ENCODE results near the gene CPPED1.

Gene CPPED1

GRCh38 chr16:12628536-12628935 is 175.2 kb downstream of the CPPED1 start:
- no peak for DNase-seq

- DNase-seq: no peak
Observed at GRCh38 chr16:12627394-12627793, 176.3 kb downstream of the CPPED1 start.

- DNase-seq: no peak
Observed at GRCh38 chr16:12626411-12626810, 177.3 kb downstream of the CPPED1 start.

GRCh38 chr16:12625716-12626115 is 178.0 kb downstream of the CPPED1 start:
- DNase-seq: no peak

- no peak for DNase-seq
Observed at GRCh38 chr16:12625068-12625467, 178.6 kb downstream of the CPPED1 start.

- DNase-seq: no peak
Observed at GRCh38 chr16:12620150-12620549, 183.5 kb downstream of the CPPED1 start.

GRCh38 chr16:12618515-12618914 is 185.2 kb downstream of the CPPED1 start:
- no peak for DNase-seq

GRCh38 chr16:12617401-12617819 is 186.3 kb downstream of the CPPED1 start:
- no peak for DNase-seq

GRCh38 chr16:12614662-12615278 is 188.9 kb downstream of the CPPED1 start:
- no peak for DNase-seq

- DNase-seq: no peak
Observed at GRCh38 chr16:12613992-12614661, 189.6 kb downstream of the CPPED1 start.

- DNase-seq: no peak
Observed at GRCh38 chr16:12613131-12613991, 190.3 kb downstream of the CPPED1 start.

GRCh38 chr16:12612598-12613101 is 191.0 kb downstream of the CPPED1 start:
- DNase-seq: no peak

GRCh38 chr16:12611916-12612597 is 191.6 kb downstream of the CPPED1 start:
- DNase-seq: no peak

GRCh38 chr16:12611006-12611477 is 192.6 kb downstream of the CPPED1 start:
- DNase-seq: no peak

GRCh38 chr16:12609937-12610699 is 193.6 kb downstream of the CPPED1 start:
- DNase-seq: no peak
